Activated T-helper 9 cell treated with anti-CD3 and anti-CD28 coated beads, Interleukin-2, amount 50 U/mL, for 16 hours (primary cell): Measurements from ENCODE around the gene SEPTIN1.
"Not testable (repeated sequence)": the region's sequence is repeated elsewhere in the genome, so short reads cannot be mapped to it uniquely, and the experiment has no call there.

Experiments used
- DNase-seq: peaks from one replicate; pipeline ENCODE4 v3.0.0-alpha.2; 2020; ENCODE audit warnings: low read depth

The SEPTIN1 gene

DNA sequence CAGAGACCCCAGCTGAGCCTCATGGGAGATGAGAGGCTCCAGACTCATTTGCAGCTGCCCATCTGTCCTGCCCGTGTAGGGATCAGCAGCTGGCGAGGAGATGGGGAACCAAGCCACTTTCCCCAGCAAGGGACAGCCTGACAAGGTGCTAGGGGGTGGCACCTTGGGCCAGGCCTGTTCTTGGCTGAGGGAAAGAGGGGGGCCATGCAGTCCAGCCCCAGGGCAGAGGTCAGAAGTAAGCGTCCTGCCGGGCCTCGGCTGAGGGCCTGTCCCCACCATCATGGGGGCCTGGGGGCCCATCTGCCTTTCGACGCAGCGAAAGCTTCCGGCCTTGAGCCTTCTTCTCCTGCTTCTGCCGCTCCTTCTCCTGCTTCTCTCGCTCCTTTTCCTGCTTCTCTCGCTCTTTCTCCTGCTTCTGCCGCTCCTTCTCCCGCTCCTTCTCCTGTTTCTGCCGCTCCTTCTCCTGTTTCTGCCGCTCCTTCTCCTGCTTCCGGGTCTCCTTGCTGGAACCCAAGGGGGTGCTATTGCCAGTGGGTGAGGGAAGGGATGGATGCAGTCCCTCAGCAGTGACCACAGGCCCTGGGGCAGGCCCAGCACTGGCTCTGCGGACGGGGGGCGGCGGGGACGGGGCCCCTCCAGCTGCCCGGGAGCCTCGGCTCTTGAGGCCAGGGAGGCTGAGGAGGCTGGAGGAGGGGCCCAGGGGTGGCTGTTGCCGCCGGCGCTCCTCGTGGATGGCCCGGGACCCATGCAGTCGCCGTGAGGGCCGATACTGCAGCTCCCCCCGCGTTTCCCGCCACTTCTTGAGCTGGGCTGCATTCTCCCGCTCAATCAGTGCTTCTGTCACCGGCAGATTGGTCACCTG lies 24.4 kb downstream of the SEPTIN1 start:
- DNase-seq = no peak

DNA sequence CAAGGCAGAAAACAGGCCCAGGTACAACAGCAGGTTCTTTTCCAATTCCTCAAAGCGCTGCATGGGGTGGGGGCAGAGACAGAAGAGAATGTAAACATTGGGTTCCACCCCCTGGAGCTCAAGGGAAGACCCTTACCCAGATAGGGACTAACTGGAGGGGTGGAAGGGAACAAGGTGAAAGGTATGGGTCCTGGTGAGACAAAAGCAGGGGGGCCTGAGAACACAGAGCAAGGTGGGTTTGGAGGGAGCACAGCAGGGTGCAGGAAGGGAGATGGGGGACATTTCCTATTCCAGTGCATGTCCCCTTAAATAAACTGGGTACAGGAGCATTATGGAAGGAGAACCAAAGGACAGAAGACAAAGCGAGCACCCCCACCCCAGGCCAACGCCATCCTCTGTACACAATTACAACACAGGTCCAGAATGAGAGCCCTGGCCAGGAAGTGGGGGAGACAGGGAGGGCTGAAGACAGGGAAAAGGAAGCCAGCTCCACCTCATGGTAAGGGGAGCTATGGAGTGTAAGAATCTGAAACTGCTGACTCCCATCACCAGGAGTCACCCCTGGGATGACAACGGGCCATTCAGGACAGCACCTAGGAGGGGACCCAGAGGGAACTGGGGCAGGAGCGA lies 25.2 kb downstream of the SEPTIN1 start:
- no peak for DNase-seq

DNA sequence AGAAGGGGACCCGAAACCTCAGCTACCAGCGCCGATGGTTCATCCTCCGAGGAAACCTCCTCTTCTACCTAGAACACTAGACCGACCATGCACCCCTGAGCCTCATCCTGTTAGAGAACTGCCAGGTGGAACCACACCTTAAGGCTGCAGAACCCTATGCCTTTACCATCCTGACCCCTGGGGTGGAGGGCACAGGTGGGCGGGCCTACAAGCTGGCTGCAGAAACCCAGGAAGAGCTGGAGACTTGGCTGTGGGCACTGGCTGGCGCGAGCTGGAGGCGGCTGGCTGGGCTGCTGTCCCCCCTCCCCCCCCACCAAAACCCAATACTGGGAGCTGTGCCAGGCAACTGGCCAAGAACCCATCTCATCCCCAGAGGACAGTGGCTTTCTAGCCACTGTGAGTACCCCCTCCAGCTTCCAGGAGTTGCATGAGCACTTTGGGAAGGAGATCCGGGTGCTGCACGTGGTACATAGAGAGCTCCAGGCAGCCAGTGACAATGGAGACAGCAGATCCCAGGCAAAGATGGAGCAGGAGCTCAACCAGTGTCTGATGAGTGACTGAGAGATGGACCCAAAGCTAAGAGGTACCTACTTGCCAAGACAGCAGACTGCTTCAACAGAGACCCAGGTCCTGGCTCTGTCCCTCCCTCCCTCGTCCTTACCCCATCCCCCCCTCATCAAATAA lies 25.8 kb downstream of the SEPTIN1 start:
- DNase-seq = no peak

DNA sequence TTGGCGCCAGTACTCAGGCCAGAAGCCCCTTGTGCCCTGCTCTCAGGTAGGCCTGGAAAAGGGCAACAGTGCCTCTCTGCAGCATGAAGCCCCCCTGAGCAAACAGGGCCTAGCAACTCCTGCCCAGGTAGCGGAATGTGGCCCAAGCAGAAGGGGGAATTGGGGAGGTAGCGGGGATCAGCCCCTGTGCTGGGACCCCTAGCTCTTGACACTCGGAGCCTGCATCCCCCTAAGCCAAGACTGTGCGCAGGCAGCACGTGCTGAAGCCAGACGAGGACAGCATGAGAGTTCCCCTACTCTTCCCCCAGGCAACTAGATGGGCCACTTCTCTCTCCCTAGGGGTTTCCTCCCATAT lies 26.4 kb downstream of the SEPTIN1 start:
- DNase-seq = no peak

DNA sequence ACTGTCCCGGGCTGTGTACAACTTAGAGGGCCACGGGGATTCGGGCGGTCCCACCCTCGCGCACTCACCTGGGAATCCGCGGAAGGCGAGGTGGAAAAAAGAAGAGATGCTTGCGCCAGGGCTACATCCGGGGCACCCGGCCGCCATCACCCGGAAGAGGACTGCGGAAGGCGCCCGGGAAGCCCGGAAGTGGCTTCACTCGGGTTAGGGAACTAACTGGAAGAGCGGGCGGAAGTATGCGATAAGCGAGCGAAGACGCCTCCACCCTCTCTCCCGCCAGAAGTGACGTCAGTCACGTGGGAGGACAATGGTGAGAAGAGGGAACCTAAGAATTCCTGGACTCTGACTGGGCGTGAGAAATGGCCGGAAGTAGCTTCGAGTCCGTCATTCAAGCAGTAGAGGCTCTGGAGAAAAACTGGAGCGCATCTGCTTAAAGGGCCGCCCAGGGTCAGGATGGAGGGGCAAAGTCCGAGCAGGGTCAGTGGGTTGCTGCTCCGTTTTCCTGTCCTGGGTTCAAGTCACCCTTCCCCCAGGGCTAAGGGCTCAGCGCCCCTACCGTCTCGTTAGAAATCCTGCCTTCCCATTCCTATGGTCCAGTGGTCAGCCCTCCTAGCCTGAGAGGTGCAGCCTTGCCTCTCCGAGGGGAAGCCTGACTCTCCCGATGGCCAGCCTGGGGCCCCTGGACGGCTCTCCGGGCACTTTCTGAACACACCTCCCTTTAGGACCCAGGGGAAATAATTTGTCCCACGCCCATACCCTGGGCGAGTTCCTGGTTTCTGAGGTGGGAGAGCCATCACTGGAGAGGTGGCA lies 27.0 kb downstream of the SEPTIN1 start, which contains the start of gene CD2BP2:
CD2BP2 (minus strand) TSS at position 165 of the 810 bp plus-strand sequence. CDS start 627 bp downstream, outside the sequence.
- peak; percentile 82 for DNase-seq

DNA sequence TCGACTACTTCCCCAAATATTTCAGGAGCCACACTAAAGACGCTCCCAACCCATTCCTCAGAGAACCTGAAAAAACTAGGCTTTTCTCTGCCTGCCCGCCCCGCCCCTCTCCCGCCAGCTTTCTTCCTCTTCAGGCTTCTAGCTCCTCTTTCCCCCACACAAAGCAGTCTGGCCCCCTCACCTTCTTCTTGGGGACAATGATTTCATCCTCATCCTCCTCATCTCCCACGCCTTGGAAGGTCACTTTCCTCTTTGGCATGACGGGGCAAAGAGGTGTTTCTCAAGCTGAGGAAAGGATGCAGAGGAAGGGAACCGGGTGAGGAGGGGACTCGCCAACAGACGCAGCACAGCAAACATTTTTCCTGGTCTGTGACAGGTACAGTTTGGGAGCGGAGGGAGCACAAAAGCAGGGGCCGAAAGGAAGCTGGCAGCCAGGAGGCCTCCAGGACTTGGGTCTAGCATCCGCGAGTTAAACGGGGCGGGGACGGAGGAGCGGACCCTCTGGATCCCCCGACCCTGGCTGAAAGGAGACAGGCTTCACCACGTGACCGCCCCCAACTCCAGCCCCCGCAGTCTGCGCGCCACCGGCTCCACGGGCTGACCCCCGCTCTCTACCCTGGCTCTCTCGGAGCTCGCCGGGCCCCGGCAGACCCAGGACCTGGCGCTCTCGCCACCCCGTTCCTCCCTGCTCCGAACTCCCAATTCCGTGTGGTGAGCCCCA lies 27.8 kb downstream of the SEPTIN1 start:
- DNase-seq = no peak

DNA sequence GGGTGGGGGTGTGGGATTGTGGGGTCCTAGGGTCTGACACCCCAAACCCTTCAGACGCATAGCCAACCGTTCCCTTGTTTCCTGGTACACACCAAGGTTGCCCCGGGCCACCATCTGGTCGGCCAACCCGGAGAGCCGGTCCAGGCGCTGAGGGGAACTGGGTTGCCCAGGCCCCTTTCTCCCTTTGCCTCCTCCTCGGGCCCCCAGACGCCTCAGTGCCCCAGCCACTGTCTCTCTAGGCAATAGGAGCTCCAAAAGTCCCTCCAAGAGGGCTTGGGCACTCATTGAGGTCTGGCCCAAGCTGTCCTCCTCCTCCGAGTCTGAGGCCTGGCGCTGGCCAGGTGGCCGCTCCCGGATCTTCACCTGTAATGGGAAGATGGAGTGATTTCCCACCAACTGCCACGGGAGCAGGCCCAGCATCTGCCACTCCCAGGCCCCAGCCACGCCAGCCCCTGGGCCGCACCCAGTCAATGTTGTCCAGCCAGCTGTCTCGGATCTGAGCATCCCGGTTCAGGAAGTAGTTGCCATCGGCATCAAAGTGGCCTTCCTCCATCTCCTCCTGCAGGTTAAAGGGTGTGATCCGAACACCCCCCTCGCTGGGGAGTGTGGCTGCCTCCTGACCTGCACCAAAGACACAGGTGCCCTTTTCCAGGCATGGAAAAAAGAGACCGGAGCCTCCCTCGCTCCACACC lies 28.8 kb downstream of the SEPTIN1 start:
- no peak for DNase-seq

DNA sequence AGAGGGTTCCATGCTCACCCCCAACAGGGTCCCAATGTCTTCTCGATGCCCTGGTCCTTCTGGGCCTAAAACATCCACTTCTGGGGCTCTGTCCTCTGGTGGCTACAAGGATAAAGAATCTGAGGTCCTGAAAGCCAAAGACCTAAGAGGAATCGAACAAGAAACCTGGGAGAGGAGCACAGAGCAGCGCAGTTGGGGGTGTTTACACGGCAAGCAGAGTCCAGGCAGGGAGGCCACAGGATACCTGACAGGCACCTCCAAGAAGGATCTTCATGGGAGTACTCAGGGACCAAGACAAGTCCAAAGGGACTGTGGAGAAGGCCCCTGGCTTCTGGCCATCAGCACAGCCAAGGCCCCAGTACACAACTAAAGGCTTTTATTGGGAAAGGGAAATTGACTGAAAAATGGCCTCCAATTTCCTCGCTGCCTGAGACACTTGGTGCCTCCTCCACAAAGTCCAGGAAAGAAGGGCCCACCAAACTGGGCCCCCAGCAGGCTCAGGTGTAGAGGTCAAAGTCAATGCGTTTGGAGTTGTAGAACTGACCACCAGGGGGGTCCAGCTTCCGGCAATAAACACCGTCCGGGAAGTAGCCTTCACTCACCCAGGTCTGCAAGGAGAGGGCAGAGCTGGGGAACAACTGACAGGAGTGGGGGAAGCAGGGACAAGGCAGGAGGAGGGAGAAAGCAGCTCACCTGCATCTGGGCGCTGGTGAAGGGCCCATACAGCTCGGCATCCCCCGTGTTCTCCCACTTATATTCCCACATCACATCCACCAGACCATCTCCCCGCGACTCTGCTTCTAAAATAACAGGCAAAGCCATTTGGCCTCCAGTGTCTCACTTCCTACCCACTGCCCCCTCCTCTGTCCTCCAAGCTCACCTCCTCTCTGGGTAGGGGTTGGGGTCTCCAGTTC lies 29.6 kb downstream of the SEPTIN1 start:
- no peak for DNase-seq

DNA sequence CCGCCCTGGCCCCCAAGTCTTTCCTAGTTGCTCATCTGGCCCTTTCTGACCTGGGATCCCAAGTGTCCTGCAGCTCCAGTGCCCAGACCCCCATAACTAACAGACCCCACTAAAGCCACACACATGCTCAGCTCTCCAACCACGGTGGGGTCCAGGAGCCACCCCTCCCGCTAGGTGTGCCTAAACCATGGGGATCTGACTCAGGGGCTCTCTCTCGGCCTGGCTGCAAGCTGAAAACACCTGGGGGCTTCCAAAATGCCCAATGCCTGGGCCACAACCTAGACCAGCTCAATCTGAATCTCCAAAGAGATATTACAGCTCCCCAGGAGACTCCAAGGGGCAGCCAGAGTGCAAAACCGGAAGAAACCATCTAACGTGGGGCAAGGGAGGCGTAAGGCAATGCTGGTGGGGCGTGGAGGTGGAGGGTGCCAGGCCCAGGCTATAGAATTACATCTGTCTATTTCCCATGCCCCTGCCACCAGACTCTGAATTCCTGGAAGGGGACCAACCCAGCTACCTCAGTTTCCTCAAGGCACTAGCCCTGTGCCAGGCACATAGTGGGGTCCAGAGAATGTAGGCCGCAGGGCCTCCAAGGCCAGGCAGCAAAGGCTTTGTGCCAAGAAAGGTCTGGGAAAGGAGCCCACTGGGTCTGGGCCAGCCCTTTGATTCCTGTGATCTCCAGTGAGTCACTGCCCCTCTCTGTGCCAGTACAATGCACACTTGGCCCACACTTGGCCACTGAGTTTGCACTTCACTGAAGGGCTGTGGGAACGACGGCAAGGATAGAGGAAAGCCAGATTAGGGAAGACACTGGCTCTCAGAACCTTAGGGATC lies 30.6 kb downstream of the SEPTIN1 start:
- no peak for DNase-seq

DNA sequence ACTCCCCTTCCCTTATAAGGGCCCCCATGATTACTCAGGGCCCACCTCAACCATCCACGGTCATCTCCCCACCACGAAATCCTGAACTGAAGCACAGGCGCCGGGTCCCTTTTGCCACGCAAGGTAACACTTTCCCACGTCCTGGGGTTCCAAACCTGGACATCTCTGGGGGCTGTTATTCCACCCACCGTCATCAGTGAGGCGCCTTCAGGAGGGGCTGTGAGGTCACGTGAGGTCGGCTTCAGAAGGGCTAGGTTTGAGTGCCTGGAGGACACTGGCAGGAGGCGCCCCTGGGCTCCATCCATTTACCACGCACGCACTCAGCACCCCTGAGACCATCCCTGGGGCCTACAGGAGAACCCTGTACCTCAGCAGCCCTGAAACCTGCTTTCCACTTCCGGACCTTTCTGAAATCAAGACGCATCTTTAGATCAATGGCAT lies 31.3 kb downstream of the SEPTIN1 start:
- no peak for DNase-seq

DNA sequence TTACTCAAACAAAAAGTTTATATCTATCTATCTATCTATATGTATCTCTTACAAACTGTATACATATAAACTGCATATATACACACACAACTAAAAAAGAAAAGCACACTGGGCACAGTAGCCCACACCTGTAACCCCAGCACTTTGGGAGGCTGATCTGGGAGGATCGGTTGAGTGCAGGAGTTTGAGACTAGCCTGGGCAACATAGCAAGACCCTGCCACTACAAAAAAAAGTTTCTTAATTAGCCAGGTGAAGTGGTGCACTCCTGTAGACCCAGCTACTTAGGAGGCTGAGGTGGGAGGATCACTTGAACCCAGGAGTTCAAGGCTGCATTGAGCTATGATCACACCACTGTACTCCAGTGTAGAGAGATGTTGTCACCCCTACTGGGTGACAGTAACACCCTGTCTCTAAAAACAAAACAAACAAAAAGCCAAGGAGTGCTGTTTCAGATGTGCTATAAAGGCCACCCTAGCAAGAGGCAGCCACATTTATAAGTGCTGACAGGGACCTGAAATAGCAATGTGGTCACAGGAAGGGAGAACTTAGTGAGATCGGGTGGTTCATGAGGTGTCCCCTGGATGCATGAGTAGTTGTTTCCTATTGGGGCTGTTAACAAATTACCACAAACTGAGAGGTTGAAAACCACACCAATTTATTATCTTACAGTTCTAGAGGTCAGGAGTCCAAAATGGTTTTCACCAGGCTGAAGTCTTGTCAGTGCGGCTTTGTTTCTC lies 32.1 kb downstream of the SEPTIN1 start:
- no peak for DNase-seq

DNA sequence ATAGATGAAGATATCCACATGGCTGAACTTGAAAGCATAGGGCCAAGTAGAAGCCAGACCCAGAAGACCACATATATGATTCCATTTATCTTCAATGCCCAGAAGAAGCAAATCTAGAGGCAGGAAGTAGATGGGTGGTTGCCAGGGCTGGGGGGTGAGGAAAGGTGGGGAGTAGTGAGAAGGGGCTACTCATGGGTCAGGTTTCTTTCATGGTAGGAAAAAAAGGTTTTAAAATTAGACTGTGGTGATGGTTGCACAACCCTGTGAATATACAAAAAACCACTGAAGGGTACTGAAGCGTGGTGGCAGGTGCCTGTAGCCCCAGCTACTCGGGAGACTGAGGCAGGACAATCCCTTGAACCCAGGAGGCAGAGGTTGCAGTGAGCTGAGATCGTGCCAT lies 32.7 kb downstream of the SEPTIN1 start:
- DNase-seq = no peak

DNA sequence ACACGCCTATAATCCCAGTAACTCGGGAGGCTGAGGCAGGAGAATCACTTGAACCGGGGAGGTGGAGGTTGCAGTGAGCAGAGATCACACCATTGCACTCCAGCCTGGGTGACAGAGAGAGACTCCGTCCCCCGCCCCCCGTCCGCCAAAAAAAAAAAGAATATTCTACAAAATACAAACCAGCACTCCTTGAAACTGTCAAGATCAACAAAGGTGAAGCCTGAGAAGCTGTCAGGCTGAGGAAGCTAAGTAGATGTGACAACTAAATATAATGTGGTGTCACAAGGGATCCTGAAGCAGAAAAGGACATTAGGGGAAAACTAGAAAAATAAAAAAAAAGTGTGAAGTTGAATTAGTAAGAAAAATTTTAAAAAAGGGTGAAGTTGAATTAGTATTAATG lies 33.4 kb downstream of the SEPTIN1 start:
- DNase-seq = no peak

DNA sequence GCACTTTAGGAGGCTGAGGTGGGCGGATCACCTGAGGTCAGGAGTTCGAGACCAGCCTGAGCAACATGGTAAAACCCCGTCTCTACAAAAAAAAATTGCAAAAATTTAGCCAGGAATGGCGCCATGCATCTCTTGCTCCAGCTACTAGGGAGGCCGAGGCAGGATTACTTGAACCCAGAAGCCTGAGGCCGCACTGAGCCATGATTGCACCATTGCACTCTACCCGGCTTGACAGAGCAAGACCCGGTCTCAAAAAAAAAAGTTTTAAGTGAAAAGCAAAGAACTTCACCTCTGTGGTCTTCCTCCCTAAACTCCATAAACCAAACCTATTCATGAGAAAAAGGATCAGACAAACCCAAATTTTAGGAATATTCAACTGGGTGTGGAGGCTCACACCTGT lies 34.2 kb downstream of the SEPTIN1 start:
- DNase-seq = no peak

DNA sequence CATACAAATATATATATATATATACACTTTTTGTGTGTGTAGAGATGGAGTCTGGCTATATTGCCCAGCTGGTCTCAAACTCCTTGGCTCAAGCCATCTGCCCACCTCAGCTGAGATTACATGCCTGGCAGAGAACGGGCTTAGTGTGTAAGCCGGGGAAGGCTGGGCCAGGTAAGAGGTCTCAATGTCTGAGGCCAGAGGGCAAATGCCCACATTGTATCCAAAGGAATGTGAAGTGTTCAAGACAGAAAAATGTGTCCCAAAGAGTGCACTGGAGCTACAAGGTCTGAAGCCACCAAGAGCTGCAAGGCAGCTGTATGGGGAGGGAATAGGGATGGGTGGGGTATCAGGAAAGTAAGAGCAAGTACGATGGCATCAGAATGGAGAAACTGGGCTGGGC lies 36.1 kb downstream of the SEPTIN1 start:
- DNase-seq = no peak

DNA sequence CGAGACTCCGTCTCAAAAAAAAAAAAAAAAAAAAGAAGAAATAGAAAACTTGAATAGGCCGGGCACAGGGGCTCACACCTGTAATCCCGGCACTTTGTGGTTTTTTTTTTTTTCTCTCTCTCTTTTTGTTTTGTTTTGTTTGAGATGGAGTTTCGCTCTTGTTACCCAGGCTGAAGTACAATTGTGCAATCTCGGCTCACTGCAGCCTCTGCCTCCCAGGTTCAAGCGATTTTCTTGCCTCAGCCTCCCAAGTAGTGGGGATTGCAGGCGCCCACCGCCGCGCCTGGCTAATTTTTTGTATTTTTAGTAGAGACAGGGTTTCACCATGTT lies 38.9 kb downstream of the SEPTIN1 start:
- DNase-seq = not testable (repeated sequence)

DNA sequence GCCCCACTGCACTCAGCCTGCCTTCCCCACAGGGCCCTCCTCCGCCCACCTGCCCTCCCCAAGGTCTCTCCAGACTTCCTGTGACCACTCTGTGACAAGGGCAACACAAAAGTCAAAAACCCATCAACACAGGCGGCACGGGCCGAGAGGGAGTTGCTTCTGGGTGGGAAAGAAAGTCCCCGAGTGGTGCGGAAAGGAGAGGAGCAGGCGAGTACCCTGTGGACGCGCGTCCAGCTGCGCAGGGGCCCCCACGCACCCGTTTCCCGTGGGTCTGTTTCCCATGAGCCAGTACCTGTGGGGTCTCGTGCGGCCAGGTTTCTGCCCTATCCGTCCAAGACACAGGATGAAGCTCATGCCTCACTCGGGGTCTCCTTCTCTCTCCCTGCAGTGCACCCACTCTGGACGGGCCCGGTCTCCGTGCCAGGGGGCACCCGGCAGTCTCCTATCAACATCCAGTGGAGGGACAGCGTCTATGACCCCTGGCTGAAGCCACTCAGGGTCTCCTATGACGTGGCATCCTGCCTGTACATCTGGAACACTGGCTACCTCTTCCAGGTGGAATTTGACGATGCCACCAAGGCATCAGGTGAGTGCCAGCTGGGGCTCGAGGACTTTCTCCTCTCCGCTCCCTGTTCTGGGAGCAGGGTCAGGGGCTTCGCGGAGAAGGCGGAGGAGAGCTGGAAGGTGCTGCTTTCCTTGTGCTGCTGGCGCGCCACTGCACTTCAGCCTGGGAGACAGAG lies 39.4 kb downstream of the SEPTIN1 start:
- DNase-seq = no peak

DNA sequence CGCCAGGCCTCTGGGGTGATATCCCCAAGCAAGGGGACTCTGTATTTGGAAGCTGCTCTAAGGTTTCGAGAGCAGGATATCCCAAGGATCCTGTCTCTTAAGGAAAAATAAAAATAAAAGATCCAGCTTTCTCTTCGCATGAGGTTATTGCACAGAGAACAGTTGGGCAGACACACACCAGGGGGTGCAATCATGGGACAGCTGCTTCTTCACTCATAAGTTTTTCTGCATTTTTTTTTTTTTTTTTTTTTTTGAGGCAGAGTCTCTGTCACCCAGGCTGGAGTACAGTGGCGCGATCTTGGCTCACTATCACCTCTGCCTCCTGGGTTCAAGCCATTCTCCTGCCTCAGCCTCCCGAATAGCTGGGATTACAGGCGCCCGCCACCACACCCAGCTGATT lies 40.4 kb downstream of the SEPTIN1 start:
- DNase-seq = not testable (repeated sequence)
